HuH-7.5 (cell line): ENCODE results near the gene TRIM26.

Source experiments
- DNase-seq: peaks from one replicate; pipeline ENCODE4 v3.0.0; 2011; ENCODE audit warnings: low spot score

The TRIM26 gene

GRCh38 chr6:30211306-30211705, 1.9 kb downstream of the TRIM26 start:
- DNase-seq = no peak

DNA sequence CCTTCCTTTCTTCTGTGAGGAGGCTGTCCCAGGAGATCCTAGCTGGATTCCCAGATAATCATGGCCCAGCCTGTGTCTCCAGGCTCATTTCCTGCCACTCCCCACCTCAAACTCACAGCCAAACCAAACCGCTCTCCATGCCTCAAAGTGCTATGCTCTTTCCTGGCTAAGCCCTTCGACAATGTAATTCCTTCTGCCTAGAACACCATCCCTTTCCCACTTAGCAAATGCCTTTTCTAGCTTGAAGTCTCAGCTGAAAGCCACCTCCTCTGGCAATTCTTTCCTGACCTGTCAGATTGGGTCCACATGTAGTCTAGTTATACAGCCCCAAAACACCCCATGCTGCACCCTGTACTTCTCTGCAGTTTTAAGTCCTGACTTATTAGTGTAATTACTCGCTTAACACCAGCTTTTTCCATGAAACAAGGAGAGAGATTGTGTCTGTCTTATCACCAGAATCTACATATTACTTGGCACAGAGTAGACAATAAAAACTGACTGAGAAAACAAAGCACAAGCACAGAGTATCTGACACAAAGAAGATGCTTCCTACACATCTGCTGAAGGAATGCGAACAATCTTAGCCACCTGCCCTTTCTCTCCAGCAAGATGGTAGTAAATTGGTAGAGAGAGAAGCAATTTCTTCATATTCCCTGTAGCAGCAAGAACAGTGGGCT, 5.4 kb downstream of the TRIM26 start:
- DNase-seq = no peak

GRCh38 chr6:30206799-30207618, 6.2 kb downstream of the TRIM26 start:
- DNase-seq = peak; percentile 37

- DNase-seq = no peak
Measured at GRCh38 chr6:30206152-30206551, 7.1 kb downstream of the TRIM26 start.

GRCh38 chr6:30204116-30204515, 9.1 kb downstream of the TRIM26 start:
- no peak for DNase-seq

DNA sequence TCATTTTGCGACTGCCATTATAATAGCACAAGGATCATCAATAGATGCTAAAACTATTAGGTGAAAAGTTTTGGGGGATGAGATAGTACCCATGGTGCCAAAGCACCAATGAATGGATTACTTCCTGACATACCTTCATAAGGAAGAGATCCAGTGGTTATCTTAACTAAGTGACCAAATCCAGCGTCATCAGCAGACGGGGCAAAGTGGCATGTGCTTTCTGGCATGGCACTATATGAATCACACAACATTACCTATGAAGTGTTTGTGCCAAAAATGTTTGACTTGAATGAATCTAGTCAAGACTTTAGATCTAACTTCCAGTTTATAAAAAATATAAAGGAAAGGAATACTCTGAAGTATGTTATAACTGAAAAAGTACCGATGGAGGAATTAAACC, 10.8 kb downstream of the TRIM26 start:
- DNase-seq = no peak

GRCh38 chr6:30200551-30201281, 12.5 kb downstream of the TRIM26 start:
- DNase-seq = no peak

DNA sequence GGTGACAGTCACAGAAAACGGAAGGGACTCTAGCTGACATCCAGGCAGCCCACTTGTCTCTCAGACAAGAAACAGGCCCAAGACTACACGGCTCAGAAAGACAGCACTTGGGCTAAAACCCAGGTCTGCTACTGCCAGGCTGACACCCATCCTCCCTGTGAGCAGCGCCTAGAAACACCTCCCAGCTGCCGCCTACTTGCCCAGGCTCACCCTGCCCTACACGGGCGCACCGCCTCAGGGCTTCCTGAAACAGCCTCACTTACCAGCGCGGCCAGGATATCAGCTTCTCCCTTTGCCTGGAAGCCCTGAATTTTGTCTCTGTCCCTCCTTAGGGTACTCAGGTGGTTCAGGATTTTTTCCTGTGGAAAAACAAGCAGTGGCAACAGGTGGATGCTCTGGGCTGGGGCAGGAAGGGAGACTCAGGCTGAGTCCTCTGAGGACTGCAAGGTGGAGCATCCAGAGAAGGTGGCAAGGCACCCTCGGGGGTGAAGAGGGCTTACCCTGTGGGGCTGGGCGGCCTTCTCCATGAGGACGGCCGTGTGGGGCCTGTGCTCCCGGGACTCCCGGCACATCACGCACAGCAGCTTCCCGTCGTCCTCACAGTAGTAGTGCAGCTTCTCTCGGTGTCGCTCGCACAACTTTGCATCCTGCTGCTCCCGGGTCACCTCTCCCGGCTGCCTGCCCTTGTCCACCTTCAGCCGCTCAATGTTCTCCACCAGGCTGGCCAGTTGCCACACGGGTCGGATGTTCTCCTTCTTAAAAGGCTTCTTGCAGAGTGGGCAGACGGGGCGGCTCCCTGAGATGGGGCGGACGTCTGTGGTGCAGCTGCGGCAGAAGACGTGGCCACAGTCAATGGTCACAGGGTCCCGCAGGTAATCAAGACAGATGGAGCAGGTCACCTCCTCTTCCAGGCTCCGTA, 14.8 kb downstream of the TRIM26 start:
- no peak for DNase-seq

DNA sequence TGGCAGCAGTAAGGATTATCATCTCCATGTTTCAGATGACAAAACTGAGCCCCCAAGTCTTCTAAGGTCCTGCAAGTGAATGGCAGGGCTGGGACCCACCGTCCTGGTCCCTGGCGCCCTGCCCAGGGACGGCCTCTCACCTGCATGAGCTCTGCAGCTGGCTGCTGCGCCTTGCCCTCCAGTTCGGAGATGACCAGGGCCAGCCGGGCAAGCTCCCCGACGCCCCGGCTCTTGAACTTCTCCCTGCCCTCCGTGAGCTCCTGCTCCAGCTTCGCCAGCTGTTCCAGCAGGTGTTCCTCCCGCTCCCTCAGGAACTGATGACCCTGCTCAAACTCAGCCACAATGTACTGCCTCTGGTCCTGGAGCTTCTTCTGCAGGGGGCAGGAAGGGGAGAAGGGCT, 16.8 kb downstream of the TRIM26 start:
- no peak for DNase-seq

- no peak for DNase-seq
Measured at GRCh38 chr6:30195951-30196350, 17.3 kb downstream of the TRIM26 start.

DNA sequence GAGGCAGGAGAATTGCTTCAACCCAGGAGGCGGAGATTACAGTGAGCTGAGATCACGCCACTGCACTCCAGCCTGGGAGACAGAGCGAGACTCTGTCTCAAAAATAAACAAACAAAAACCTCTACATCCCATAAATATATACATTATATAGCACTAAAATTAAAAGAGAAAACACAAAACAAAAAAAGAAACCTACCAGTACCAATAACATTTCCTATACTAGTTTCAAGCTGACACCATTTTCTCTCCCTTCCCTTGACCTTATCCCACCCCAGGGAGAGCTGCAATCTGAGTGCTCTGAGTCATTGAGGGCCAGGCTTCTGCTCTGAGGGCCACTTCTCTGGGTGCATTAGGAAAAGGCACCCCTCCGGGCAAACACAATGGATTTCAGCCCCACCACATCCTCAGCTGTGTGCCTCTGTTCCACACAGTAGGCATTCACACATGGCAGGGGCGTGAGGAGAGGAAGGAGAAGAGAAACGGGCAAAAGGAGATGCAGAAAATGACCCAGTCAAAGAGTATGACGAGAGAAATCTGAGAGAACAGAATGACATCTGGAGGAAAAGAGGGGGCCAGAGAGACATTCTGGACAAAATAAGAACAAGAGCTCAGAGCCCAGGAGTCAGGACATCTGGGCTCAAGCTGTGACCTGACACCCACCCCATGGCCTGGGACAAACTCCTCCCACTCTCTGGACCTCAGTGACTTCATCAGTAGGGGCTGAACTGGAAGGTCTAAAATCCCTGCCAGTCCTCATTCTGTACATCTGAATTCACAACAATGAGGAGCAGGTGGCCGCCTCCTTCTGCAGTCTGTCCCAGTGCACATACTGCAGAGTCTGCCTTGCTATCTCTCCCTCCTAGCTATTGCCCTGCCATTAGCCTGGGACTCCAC, 18.2 kb downstream of the TRIM26 start:
- DNase-seq = no peak

DNA sequence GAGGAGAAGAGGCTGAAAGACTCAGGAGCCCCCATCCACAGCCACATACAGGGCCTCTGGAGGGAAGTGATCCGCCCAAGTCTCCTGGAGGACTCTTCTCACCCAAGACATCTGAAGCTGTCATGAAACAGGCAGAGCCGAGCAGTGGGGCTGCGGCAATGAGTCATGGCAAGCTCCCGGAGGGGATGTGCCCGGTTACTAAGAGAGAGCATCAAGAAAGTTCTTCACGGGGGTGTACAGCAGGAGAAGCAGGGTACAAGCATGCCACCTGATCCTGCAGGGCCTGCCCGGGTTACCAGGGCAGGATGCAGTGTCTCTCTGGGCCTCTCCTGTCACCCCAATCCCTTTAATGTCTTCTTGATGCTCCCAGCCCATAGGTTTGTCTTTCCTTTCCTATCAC, 21.1 kb downstream of the TRIM26 start:
- no peak for DNase-seq

GRCh38 chr6:30188541-30188940, 24.7 kb downstream of the TRIM26 start:
- no peak for DNase-seq

DNA sequence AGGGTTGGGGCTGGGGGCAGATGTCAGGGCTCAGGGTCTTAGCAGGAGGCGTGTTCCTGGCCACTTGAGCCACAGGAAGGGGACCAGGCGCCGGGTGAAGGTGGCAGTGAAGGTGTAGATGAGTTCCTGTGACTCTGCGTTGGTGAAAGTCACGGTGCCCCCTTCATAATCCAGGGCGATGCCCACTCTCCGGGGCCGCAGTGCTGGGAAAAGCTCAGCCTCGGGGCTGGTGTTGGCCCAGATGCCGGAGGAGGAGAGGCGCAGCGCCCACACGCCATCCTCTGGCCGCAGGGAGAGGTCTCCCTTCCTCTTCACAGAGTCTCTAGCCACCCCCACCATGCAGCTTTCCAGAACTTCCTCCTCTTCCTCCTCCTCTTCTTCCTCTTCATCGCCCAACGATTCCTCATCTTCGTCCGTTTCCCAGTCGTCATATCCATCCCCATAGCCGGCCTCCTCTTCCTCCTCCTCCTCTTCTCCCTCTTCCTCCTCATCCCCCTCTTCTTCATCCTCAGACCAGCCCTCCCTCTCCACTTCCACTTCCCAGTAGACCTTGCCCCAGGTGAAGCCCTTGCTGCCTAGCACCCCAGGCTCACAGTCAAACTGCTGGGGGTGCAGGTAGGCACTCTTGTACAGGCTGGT, 27.2 kb downstream of the TRIM26 start:
- no peak for DNase-seq

DNA sequence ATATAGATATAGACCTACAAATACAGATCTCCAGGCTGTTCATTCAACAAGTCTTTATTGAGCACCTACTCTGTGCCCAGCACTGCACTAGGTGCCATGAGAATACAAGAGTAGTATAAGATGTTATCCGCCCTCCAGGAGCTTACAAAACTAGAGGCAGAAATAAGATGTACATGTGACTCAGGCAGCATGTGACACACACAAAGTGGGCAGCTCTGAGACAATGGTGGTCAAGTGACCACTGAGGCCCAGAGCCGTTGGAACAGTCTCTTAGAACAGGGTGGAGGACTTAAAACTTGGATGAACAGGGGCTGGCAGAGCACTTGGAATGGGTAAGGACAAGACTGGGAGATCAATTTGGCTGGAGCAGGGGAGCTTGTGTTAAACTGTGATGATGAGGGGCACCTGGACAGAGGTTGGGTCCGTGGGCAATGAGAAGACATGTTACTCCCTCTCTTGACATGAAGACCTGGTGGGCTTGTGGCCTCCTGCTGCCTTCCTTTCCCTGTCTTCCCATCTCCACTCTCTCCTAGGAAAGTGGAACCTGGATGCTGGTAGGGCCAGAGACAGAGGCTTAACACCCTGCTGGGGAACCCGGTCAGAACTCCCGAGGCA, 28.7 kb downstream of the TRIM26 start:
- no peak for DNase-seq

- DNase-seq = no peak
Measured at GRCh38 chr6:30180145-30180544, 33.1 kb downstream of the TRIM26 start.

DNA sequence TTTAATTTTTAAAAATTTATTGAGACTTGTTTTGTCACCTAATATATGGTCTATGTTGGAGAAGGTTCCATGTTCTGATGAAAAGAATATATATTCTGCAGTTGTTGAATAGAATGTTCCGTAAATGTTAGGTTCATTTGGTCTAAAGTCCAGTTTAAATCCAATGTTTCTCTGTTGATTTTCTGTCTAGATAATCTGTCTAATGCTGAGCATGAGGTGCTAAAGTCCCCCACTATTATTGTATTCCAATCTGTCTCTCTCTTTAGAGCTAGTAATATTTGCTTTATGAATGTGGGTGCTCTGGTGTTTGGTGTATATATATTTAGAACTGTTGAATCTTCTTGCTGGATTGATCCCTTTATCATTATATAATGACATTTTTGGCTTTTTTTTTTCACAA, 34.4 kb downstream of the TRIM26 start:
- DNase-seq = no peak

GRCh38 chr6:30175765-30176164, 37.4 kb downstream of the TRIM26 start:
- DNase-seq = no peak

GRCh38 chr6:30172681-30173080, 40.5 kb downstream of the TRIM26 start:
- no peak for DNase-seq
